Measurements from ENCODE around the gene MFSD2A.

- TF ChIP-seq POLR2AphosphoS5 (IDR thresholded peaks at IDR 0.05; ENCODE audit: low read depth, low read length) (no peak), USF1 (IDR thresholded peaks at IDR 0.05; ENCODE audit: borderline replicate concordance, low read depth) (no peak), FOSL2 (IDR thresholded peaks at IDR 0.05; ENCODE audit: borderline replicate concordance, low read depth) (no peak), EP300 (IDR thresholded peaks at IDR 0.05; ENCODE audit: borderline replicate concordance in 1 of 2, low read depth in 1 of 2, low read length in 1 of 2) (no peak), SIN3A (IDR thresholded peaks at IDR 0.05; ENCODE audit: borderline replicate concordance, low read depth, low read length) (no peak), USF2 (IDR thresholded peaks at IDR 0.05; ENCODE audit: borderline replicate concordance, low read depth, low read length) (no peak), RFX5 (IDR thresholded peaks at IDR 0.05; ENCODE audit: low read length) (no peak), FOXM1 (IDR thresholded peaks at IDR 0.05; ENCODE audit: low read depth) (no peak), TEAD4 (IDR thresholded peaks at IDR 0.05; ENCODE audit: borderline replicate concordance, insufficient read depth) (no peak)
- TF ChIP-seq, protein P1, sequence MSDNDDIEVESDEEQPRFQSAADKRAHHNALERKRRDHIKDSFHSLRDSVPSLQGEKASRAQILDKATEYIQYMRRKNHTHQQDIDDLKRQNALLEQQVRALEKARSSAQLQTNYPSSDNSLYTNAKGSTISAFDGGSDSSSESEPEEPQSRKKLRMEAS (IDR thresholded peaks at IDR 0.05; ENCODE audit: low read depth) = no peak
- TF ChIP-seq, protein P2, sequence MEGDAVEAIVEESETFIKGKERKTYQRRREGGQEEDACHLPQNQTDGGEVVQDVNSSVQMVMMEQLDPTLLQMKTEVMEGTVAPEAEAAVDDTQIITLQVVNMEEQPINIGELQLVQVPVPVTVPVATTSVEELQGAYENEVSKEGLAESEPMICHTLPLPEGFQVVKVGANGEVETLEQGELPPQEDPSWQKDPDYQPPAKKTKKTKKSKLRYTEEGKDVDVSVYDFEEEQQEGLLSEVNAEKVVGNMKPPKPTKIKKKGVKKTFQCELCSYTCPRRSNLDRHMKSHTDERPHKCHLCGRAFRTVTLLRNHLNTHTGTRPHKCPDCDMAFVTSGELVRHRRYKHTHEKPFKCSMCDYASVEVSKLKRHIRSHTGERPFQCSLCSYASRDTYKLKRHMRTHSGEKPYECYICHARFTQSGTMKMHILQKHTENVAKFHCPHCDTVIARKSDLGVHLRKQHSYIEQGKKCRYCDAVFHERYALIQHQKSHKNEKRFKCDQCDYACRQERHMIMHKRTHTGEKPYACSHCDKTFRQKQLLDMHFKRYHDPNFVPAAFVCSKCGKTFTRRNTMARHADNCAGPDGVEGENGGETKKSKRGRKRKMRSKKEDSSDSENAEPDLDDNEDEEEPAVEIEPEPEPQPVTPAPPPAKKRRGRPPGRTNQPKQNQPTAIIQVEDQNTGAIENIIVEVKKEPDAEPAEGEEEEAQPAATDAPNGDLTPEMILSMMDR (IDR thresholded peaks at IDR 0.05) = no peak
- TF ChIP-seq, protein P3, sequence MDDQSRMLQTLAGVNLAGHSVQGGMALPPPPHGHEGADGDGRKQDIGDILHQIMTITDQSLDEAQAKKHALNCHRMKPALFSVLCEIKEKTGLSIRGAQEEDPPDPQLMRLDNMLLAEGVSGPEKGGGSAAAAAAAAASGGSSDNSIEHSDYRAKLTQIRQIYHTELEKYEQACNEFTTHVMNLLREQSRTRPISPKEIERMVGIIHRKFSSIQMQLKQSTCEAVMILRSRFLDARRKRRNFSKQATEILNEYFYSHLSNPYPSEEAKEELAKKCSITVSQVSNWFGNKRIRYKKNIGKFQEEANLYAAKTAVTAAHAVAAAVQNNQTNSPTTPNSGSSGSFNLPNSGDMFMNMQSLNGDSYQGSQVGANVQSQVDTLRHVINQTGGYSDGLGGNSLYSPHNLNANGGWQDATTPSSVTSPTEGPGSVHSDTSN (IDR thresholded peaks at IDR 0.05) = no peak
Observed at GRCh38 chr1:39936724-39937491, 18.0 kb upstream of the MFSD2A start.

Measured in SK-N-SH (cell line).